22Rv1 (cell line): ENCODE results near the gene ZNF317.

Experiments
- ZFX ChIP-seq: fragments of 450-650 bp; IDR thresholded peaks from 2 replicates; pipeline ENCODE4 v1.6.1; 2017; ENCODE audit warnings: antibody characterized with exemption, borderline replicate concordance
- TF ChIP-seq, protein P1 (sequence below): fragments of 450-650 bp; IDR thresholded peaks from 2 replicates; pipeline ENCODE4 v1.5.1; 2017; ENCODE audit warnings: mild to moderate bottlenecking

DNA sequence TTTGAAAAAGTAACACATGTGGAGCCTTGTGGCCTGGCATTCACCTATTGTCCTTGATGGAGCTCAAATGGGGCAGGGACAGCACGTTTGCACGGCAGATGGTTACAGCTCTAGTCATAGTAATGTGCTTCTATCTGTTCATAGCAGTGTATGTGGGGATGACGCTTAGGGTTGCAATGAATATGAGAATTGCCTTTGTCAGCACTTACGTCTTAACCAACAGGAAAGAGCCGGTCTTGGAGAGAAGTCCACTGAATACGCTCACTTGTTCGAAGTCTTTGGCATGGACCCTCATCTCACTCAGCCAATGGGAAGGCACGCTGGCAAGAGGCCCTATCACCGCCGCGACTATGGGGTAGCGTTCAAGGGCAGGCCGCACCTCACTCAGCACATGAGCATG, 19.7 kb downstream of the ZNF317 start:
- TF ChIP-seq, protein P1, sequence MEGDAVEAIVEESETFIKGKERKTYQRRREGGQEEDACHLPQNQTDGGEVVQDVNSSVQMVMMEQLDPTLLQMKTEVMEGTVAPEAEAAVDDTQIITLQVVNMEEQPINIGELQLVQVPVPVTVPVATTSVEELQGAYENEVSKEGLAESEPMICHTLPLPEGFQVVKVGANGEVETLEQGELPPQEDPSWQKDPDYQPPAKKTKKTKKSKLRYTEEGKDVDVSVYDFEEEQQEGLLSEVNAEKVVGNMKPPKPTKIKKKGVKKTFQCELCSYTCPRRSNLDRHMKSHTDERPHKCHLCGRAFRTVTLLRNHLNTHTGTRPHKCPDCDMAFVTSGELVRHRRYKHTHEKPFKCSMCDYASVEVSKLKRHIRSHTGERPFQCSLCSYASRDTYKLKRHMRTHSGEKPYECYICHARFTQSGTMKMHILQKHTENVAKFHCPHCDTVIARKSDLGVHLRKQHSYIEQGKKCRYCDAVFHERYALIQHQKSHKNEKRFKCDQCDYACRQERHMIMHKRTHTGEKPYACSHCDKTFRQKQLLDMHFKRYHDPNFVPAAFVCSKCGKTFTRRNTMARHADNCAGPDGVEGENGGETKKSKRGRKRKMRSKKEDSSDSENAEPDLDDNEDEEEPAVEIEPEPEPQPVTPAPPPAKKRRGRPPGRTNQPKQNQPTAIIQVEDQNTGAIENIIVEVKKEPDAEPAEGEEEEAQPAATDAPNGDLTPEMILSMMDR, result no peak
- TF ChIP-seq ZFX, result no peak
